Upper lobe of left lung (tissue), 4 donors: ENCODE measurements around the gene IWS1.

Source experiments
- CTCF ChIP-seq, 6 experiments: fragments of 450-650 bp in 4 of 6; fragments of 200-600 bp in 2 of 6; sonication (generic) in 2 of 6; IDR thresholded peaks; one replicate each; pipeline ENCODE4 v1.5.1; 2016 to 2019; ENCODE audit warnings: antibody characterized with exemption in 6 of 6
- EP300 ChIP-seq, 4 donors: sonication (generic); formaldehyde crosslinking; IDR thresholded peaks; one replicate each; pipeline ENCODE4 v1.5.1; 2017; ENCODE audit warnings: antibody characterized with exemption in 4 of 4, control low read depth in 2 of 4
- POLR2A ChIP-seq, 4 donors: fragments of 450-650 bp; IDR thresholded peaks; one replicate each; pipeline ENCODE4 v1.5.1; 2016 to 2017; ENCODE audit warnings: antibody characterized with exemption in 4 of 4, mild to moderate bottlenecking in 2 of 4
- POLR2AphosphoS5 ChIP-seq, 2 donors: sonication (generic); formaldehyde crosslinking; IDR thresholded peaks; one replicate each; pipeline ENCODE4 v1.5.1; 2017; ENCODE audit warnings: antibody characterized with exemption in 2 of 2

- TF ChIP-seq POLR2A (IDR thresholded peaks at IDR 0.05) (no peak), CTCF (IDR thresholded peaks at IDR 0.05) (no peak), EP300 (IDR thresholded peaks at IDR 0.05) (no peak), POLR2AphosphoS5 (IDR thresholded peaks at IDR 0.05) (no peak)
Measured at GRCh38 chr2:127562936-127563335, 36.6 kb upstream of the IWS1 start.
